GM19438 (cell line): ENCODE data around the gene LGR4.

Experiments used
- ATAC-seq: cut with Tn5 transposase; IDR thresholded peaks from one replicate; pipeline ENCODE4 v1.9.1; 2021; ENCODE audit warnings: low read depth; ENCODE audit not compliant: unreplicated experiment

Gene LGR4

GRCh38 chr11:27386181-27386845 is 86.3 kb downstream of the LGR4 start:
- ATAC-seq = no peak

GRCh38 chr11:27385245-27385644 is 87.3 kb downstream of the LGR4 start:
- no peak for ATAC-seq

- ATAC-seq = no peak
Observed at GRCh38 chr11:27384227-27384626, 88.4 kb downstream of the LGR4 start.

- ATAC-seq = no peak
Observed at GRCh38 chr11:27383645-27384044, 88.9 kb downstream of the LGR4 start.

- ATAC-seq = peak; percentile 73
Observed at GRCh38 chr11:27381238-27381666, 91.3 kb downstream of the LGR4 start.

DNA sequence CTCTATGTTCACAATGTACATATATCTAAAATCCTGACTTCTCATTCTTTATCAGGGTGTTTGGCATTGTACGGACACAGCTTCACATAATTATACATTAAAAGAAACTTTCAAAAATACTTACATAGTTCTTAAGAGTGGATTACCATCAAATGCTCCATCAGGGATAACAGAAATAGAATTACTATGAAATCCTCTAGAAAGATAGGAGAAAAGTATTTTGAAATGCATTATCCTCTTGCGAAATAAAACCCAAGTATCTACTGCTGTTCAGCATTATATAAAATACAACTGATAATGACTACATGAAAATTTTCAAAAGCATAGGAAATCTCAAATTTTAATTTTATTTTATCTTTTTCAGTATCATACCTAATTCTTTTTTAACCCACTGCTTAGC is 91.8 kb downstream of the LGR4 start:
- no peak for ATAC-seq

GRCh38 chr11:27379449-27379848 is 93.1 kb downstream of the LGR4 start:
- ATAC-seq = no peak

DNA sequence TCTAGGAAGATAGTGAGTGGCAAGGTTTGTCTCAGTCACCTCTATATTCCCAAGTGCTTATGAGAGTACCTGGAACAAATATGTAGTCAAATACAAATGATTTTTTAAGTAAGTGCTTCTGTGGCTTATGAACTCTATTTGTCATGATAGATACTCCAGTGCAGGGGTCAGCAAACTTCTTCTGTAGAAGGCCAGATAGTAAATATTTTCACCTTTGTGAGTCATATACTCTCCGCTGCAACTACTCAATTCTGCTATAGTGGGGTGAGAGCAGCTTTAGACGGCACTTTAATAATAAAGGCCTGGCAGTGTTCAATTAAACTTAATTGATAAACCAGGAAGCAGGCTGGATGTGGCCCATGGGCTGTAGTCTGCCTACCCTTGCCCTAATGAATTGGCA is 97.2 kb downstream of the LGR4 start:
- no peak for ATAC-seq

- ATAC-seq = no peak
Observed at GRCh38 chr11:27373856-27374602, 98.6 kb downstream of the LGR4 start.

DNA sequence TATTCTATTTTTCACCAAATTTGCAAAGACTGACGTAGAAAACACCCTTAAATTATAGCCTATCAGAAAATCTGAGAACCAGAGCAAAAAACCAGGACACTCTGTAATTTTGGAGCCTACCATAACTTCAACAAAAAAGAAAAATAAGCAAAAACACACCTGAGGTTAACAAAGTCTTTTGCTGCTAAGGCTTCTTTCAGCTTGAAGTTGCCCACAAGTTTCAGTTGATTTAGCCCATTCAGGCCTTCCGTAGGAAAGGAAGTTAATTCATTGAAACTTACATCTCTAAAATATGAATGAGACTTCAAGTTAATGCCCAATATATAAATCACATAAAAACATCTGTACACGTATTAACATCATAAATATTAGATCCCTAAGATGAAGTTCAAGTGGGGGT is 99.2 kb downstream of the LGR4 start:
- no peak for ATAC-seq

DNA sequence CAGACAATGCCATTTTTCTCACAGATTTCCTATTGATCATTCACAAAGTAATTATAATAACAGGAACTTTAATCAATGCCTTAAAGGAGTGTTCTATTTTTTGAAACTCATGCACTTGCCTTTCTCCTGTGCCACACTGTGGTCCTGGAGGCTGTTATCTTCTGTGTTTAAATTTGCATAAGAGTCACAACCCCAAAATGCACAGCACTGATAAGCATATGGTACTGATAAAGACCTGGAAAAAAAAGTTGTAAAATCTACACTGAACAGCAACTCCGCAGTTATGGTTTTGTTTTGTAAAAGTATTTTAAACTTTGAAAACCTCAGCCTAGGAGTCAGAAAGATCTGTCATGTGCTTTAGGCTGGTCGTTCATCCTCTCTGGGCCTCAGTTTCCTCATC is 100.4 kb downstream of the LGR4 start:
- ATAC-seq = no peak

GRCh38 chr11:27371489-27371888 is 101.1 kb downstream of the LGR4 start:
- ATAC-seq = no peak

DNA sequence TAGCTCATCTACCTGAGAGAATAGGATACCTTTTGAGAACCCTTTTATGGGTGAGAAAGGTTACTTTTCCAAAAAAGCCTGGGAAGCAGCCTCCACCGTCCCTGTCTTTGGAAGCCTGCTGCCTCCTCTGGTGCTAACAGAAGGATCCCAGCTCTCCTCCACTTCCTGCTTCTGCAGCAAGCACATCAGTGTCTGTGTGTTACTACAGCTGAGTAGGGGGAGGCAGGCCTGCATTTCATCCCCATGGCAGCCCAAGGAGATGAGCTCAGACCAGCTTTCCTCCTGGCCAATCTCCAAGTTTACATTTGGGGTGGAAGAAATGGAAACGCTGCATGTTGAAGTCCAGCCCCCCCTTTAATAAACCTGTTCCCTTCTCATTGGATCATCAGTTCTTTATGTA is 102.2 kb downstream of the LGR4 start:
- no peak for ATAC-seq

DNA sequence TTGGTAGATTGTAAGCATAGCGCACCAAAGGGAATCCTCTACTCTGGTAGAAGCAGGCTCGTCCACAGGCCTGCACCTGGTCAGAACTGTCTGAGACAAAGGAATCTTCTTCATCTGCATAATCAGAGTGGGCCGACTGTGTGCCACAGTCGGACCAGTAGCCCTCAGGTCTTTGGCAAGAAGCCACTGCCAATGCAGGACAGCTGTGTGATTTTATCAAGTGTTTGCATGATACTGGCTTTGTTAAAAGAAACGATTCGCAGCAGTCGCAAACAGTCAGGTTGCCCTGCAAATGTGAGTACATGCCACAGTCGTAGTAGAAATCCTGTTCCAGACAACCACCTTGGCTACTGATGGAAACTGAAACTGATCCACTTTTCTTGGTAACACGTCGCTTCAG is 104.7 kb downstream of the LGR4 start:
- no peak for ATAC-seq

GRCh38 chr11:27363576-27364117 is 108.9 kb downstream of the LGR4 start:
- ATAC-seq = peak; percentile 8

GRCh38 chr11:27362749-27363575 is 109.6 kb downstream of the LGR4 start, which contains the start of gene CCDC34:
Gene CCDC34, minus strand, starts transcription at chr11:27363215. Its CDS starts 21 bp downstream, at chr11:27363194.
- ATAC-seq = peak; percentile 100

DNA sequence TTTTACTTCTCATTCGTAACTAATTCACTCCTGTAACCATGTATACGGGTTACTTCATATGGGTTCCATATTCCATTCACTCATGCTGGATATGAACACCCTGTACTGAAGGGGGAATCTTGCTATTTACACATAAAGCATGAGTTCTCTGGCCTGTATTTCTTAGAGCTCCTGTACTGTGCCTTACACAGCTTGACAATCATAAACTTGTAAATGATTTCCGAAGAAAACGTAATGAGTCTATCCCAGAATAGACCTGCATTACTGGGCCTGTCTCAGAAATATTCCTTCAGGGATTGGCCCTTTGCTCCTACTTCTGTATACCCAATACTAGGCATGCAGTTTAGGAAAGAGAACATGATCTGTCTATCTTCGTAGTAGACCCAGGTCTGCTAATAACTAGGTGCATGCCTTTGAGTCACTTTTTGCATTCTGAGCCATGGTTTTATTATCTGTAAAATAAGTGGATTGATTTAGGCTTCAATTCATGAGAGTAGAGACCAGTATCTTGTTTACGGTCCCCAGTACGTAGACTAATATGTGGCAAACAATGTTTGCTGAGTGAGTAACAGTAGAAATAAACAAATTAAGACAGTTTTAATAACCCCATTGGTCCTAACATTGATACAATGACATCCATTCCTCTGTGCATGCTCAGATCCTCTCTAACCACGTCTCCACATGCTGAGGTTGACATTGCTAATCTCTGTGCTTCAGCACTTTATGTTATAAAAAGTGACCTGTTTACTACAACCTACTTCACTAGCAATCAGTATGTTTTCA is 110.8 kb downstream of the LGR4 start:
- no peak for ATAC-seq

DNA sequence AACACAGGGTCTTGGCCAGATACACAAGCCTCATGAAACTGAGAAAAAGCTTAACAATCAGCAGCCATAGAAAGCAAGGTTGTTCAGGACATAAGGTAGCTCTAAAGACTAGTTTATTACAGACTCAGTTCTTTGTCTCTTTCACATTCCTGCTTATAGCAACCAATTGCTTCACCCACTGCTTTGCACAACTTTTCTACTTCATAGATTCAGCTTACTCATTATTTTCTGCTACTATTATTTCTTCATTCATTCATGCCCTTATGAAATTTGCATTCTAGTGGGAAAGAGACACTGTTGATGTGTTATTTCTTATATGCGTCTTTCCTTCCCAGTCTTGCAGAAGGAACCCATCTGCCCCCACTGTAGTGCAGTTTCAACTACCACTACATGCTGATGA is 114.3 kb downstream of the LGR4 start:
- no peak for ATAC-seq

GRCh38 chr11:27357250-27357649 is 115.3 kb downstream of the LGR4 start:
- ATAC-seq = no peak

- no peak for ATAC-seq
Observed at GRCh38 chr11:27356624-27357222, 115.9 kb downstream of the LGR4 start.
